Measurements from ENCODE around the gene TMEM89. TPM values are rescaled to one million over a fixed set of nuclear protein-coding genes. Genes with fewer than 3 reads are reported as not detected.
A peak's percentile ranks its signal among the peaks of the same experiment; 100 is the strongest.

TMEM89 gene
- total and polyA plus RNA-seq, 2 of the 13 experiments (the other 11 are each of a cell fraction or from before 2014, with no cell fraction given) = 0.31 to 0.59 TPM

DNA sequence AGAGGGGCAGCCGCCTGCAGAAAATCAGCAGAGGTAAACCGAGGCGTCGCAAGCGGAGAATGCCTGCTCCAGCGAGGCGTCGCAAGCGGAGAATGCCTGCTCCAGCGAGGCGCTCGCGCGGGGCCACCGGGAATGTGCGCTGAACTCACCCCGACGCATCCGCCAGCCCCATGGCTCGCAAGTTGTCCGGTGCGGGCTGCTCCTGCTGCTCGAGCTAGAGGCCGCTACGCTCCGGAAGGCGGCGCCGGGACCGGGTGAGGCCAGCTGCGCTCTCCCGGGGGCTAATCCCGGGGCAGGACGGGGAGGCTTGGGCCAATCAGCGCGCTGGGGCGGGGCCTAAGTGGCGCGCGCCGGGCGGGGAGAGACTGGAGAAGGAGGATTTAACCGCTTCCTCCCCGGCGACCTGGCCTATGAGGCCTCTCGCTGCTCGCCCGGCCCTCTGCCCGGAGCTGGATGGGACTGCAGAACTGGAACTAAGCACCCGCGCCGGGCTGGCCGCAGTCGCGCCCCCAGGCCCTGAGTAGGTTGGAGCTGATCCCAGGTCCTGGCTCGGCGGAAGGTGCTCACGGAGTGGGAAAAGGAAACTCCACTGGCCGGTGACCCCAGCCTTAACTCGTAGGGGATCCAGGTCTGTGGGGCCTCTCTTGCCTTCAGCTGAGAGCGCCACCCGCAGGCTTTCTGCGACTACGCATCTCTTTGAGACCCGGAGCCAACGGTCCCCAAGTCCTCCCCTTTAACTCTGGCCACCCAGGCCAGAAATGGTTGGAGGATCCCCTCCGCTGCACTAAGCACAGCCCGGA lies 13.9 kb upstream of the TMEM89 start, which contains the start of gene SLC26A6 (continued):
- TF ChIP-seq, protein P1, sequence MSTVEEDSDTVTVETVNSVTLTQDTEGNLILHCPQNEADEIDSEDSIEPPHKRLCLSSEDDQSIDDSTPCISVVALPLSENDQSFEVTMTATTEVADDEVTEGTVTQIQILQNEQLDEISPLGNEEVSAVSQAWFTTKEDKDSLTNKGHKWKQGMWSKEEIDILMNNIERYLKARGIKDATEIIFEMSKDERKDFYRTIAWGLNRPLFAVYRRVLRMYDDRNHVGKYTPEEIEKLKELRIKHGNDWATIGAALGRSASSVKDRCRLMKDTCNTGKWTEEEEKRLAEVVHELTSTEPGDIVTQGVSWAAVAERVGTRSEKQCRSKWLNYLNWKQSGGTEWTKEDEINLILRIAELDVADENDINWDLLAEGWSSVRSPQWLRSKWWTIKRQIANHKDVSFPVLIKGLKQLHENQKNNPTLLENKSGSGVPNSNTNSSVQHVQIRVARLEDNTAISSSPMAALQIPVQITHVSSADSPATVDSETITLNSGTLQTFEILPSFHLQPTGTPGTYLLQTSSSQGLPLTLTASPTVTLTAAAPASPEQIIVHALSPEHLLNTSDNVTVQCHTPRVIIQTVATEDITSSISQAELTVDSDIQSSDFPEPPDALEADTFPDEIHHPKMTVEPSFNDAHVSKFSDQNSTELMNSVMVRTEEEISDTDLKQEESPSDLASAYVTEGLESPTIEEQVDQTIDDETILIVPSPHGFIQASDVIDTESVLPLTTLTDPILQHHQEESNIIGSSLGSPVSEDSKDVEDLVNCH (CRISPR knock-in tag; IDR thresholded peaks at IDR 0.05) = no peak
- TF ChIP-seq, protein P2, sequence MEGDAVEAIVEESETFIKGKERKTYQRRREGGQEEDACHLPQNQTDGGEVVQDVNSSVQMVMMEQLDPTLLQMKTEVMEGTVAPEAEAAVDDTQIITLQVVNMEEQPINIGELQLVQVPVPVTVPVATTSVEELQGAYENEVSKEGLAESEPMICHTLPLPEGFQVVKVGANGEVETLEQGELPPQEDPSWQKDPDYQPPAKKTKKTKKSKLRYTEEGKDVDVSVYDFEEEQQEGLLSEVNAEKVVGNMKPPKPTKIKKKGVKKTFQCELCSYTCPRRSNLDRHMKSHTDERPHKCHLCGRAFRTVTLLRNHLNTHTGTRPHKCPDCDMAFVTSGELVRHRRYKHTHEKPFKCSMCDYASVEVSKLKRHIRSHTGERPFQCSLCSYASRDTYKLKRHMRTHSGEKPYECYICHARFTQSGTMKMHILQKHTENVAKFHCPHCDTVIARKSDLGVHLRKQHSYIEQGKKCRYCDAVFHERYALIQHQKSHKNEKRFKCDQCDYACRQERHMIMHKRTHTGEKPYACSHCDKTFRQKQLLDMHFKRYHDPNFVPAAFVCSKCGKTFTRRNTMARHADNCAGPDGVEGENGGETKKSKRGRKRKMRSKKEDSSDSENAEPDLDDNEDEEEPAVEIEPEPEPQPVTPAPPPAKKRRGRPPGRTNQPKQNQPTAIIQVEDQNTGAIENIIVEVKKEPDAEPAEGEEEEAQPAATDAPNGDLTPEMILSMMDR (CRISPR knock-in tag; IDR thresholded peaks at IDR 0.05) = peak; percentile 85
- TF ChIP-seq, protein P3, sequence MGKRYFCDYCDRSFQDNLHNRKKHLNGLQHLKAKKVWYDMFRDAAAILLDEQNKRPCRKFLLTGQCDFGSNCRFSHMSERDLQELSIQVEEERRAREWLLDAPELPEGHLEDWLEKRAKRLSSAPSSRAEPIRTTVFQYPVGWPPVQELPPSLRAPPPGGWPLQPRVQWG (CRISPR knock-in tag; IDR thresholded peaks at IDR 0.05; ENCODE audit: borderline replicate concordance, low read depth) = no peak
- TF ChIP-seq ZNF703 (CRISPR knock-in tag; IDR thresholded peaks at IDR 0.05; ENCODE audit: borderline replicate concordance) = 0 out of 2 replicates have a peak, but pooled peaks have one; percentile 73
- TF ChIP-seq, protein P4, sequence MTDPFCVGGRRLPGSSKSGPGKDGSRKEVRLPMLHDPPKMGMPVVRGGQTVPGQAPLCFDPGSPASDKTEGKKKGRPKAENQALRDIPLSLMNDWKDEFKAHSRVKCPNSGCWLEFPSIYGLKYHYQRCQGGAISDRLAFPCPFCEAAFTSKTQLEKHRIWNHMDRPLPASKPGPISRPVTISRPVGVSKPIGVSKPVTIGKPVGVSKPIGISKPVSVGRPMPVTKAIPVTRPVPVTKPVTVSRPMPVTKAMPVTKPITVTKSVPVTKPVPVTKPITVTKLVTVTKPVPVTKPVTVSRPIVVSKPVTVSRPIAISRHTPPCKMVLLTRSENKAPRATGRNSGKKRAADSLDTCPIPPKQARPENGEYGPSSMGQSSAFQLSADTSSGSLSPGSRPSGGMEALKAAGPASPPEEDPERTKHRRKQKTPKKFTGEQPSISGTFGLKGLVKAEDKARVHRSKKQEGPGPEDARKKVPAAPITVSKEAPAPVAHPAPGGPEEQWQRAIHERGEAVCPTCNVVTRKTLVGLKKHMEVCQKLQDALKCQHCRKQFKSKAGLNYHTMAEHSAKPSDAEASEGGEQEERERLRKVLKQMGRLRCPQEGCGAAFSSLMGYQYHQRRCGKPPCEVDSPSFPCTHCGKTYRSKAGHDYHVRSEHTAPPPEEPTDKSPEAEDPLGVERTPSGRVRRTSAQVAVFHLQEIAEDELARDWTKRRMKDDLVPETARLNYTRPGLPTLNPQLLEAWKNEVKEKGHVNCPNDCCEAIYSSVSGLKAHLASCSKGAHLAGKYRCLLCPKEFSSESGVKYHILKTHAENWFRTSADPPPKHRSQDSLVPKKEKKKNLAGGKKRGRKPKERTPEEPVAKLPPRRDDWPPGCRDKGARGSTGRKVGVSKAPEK (CRISPR knock-in tag; IDR thresholded peaks at IDR 0.05; ENCODE audit: borderline replicate concordance) = no peak
- TF ChIP-seq ZNF350 (CRISPR knock-in tag; IDR thresholded peaks at IDR 0.05; ENCODE audit: borderline replicate concordance, low read depth) = peak; percentile 73
- TF ChIP-seq BORCS8-MEF2B (CRISPR knock-in tag; IDR thresholded peaks at IDR 0.05) = peak; percentile 77; the same call in 1 of the 2 replicates
- TF ChIP-seq ZGPAT (CRISPR knock-in tag; IDR thresholded peaks at IDR 0.05) = peak; percentile 86
- peak; percentile 95 for TF ChIP-seq KDM4B (CRISPR knock-in tag; IDR thresholded peaks at IDR 0.05)
- TF ChIP-seq PHF20 (CRISPR knock-in tag; IDR thresholded peaks at IDR 0.05) = no peak
- peak; percentile 68 for TF ChIP-seq MED1 (CRISPR knock-in tag; IDR thresholded peaks at IDR 0.05)
- peak; percentile 87 for TF ChIP-seq AGO1 (IDR thresholded peaks at IDR 0.05; ENCODE audit: low read depth, low read length, poor library complexity, severe bottlenecking)
- peak; percentile 59; the same call in 1 of the 2 replicates for TF ChIP-seq KDM5A (IDR thresholded peaks at IDR 0.05; ENCODE audit: borderline replicate concordance, low read length)
- no peak for TF ChIP-seq WIZ (CRISPR knock-in tag; IDR thresholded peaks at IDR 0.05)
- TF ChIP-seq, protein P5, sequence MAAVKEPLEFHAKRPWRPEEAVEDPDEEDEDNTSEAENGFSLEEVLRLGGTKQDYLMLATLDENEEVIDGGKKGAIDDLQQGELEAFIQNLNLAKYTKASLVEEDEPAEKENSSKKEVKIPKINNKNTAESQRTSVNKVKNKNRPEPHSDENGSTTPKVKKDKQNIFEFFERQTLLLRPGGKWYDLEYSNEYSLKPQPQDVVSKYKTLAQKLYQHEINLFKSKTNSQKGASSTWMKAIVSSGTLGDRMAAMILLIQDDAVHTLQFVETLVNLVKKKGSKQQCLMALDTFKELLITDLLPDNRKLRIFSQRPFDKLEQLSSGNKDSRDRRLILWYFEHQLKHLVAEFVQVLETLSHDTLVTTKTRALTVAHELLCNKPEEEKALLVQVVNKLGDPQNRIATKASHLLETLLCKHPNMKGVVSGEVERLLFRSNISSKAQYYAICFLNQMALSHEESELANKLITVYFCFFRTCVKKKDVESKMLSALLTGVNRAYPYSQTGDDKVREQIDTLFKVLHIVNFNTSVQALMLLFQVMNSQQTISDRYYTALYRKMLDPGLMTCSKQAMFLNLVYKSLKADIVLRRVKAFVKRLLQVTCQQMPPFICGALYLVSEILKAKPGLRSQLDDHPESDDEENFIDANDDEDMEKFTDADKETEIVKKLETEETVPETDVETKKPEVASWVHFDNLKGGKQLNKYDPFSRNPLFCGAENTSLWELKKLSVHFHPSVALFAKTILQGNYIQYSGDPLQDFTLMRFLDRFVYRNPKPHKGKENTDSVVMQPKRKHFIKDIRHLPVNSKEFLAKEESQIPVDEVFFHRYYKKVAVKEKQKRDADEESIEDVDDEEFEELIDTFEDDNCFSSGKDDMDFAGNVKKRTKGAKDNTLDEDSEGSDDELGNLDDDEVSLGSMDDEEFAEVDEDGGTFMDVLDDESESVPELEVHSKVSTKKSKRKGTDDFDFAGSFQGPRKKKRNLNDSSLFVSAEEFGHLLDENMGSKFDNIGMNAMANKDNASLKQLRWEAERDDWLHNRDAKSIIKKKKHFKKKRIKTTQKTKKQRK (IDR thresholded peaks at IDR 0.05; ENCODE audit: low read length) = no peak
